HG02763 (cell line): ENCODE results near the gene IFNK.
"Not testable (repeated sequence)": the region's sequence is repeated elsewhere in the genome, so short reads cannot be mapped to it uniquely, and the experiment has no call there.

Experiments used
- ATAC-seq: cut with Tn5 transposase; IDR thresholded peaks from one replicate; pipeline ENCODE4 v1.9.1; 2021; ENCODE audit warnings: mild to moderate bottlenecking, moderate library complexity; ENCODE audit not compliant: unreplicated experiment

IFNK gene

GRCh38 chr9:27524236-27524635 lies at the start of gene IFNK:
TSS of gene IFNK (plus strand) at chr9:27524290. CDS start at chr9:27524337, 47 bp downstream.
- ATAC-seq = no peak

GRCh38 chr9:27474305-27474704 lies 49.8 kb upstream of the IFNK start:
- no peak for ATAC-seq

- ATAC-seq = no peak
These were observed 49.0 kb upstream of the IFNK start for GRCh38 chr9:27475057-27475595.

GRCh38 chr9:27476870-27477515 lies 47.1 kb upstream of the IFNK start:
- no peak for ATAC-seq

GRCh38 chr9:27478322-27478721 lies 45.8 kb upstream of the IFNK start:
- no peak for ATAC-seq

GRCh38 chr9:27482709-27483108 lies 41.4 kb upstream of the IFNK start:
- no peak for ATAC-seq

- ATAC-seq = no peak
These were observed 40.5 kb upstream of the IFNK start for GRCh38 chr9:27483576-27483975.

- ATAC-seq = peak; percentile 76
These were observed 38.9 kb upstream of the IFNK start for GRCh38 chr9:27485158-27485557.

GRCh38 chr9:27487128-27487640 lies 36.9 kb upstream of the IFNK start:
- ATAC-seq = no peak

- ATAC-seq = no peak
These were observed 36.2 kb upstream of the IFNK start for GRCh38 chr9:27487927-27488326.

GRCh38 chr9:27489087-27489876 lies 34.8 kb upstream of the IFNK start:
- ATAC-seq = peak; percentile 93

GRCh38 chr9:27491154-27491553 lies 32.9 kb upstream of the IFNK start:
- ATAC-seq = no peak

GRCh38 chr9:27495480-27496134 lies 28.5 kb upstream of the IFNK start:
- no peak for ATAC-seq

GRCh38 chr9:27496135-27496504 lies 28.0 kb upstream of the IFNK start:
- ATAC-seq = no peak

GRCh38 chr9:27497883-27498417 lies 26.1 kb upstream of the IFNK start:
- no peak for ATAC-seq

- ATAC-seq = peak; percentile 54
These were observed 24.6 kb upstream of the IFNK start for GRCh38 chr9:27499451-27499850.

- not testable (repeated sequence) for ATAC-seq
These were observed 23.2 kb upstream of the IFNK start for GRCh38 chr9:27500902-27501301.

GRCh38 chr9:27503623-27504022 lies 20.5 kb upstream of the IFNK start:
- ATAC-seq = no peak

- no peak for ATAC-seq
These were observed 19.8 kb upstream of the IFNK start for GRCh38 chr9:27504259-27504658.

- ATAC-seq = no peak
These were observed 18.3 kb upstream of the IFNK start for GRCh38 chr9:27505744-27506161.

- no peak for ATAC-seq
These were observed 17.1 kb upstream of the IFNK start for GRCh38 chr9:27506981-27507380.
